CD4-positive, alpha-beta memory T cell (primary cell): Measurements from ENCODE around the gene SYT7. TPM values are rescaled to one million over a fixed set of nuclear protein-coding genes. Genes with fewer than 3 reads are reported as not detected.

Experiments
- CTCF ChIA-PET: fragments of 350-600 bp; sonication (Branson Sonifier 250); formaldehyde crosslinking; loops from one replicate; lab custom pipeline; 2021; ENCODE audit warnings: inconsistent platforms; ENCODE audit not compliant: partially characterized antibody; lab: Charles Lee
- POLR2A ChIA-PET: fragments of 350-600 bp; sonication (Branson Sonifier 250); formaldehyde crosslinking; loops from one replicate; lab custom pipeline; 2021; ENCODE audit not compliant: partially characterized antibody; lab: Charles Lee
- DNase-seq, 5 donors: peaks; one replicate each; pipeline versions ENCODE4 v3.0.0 to v3.0.0-alpha.2; 2020 to 2022; ENCODE audit warnings: mixed read lengths in 1 of 5
- H3K27ac ChIP-seq: one replicate; pipeline ENCODE4 v1.7.0; 2013; ENCODE audit warnings: low read depth, low read length
- H3K27me3 ChIP-seq: 2 replicates; pipeline ENCODE4 v1.7.0; 2013; ENCODE audit warnings: mild to moderate bottlenecking, low read length, moderate library complexity; ENCODE audit not compliant: insufficient read depth
- H3K36me3 ChIP-seq: 2 replicates; pipeline ENCODE4 v1.7.0; 2013; ENCODE audit warnings: mild to moderate bottlenecking, low read length, moderate library complexity; ENCODE audit not compliant: insufficient read depth
- H3K4me1 ChIP-seq: 2 replicates; pipeline ENCODE4 v1.7.0; 2013; ENCODE audit warnings: mild to moderate bottlenecking, low read length, moderate library complexity; ENCODE audit not compliant: insufficient read depth
- H3K4me3 ChIP-seq, 2 donors: one replicate each; pipeline ENCODE4 v1.7.0; 2013; ENCODE audit warnings: low read length in 2 of 2, mild to moderate bottlenecking in 1 of 2
- H3K9me3 ChIP-seq, 2 donors: one replicate each; pipeline ENCODE4 v1.7.0; 2013; ENCODE audit warnings: low read length in 2 of 2, control low read depth in 1 of 2; ENCODE audit not compliant: control insufficient read depth in 1 of 2
- H3K27ac Mint-ChIP-seq, 7 donors: one replicate each; pipeline ENCODE4 v1.8.0; 2020 to 2021; ENCODE audit warnings: mixed read lengths in 7 of 7, mild to moderate bottlenecking in 6 of 7, inconsistent platforms in 3 of 7, moderate library complexity in 3 of 7
- H3K27me3 Mint-ChIP-seq, 2 donors: one replicate each; pipeline ENCODE4 v1.8.0; 2020 to 2021; ENCODE audit warnings: mixed read lengths in 2 of 2
- H3K36me3 Mint-ChIP-seq, 2 donors: one replicate each; pipeline ENCODE4 v1.8.0; 2020 to 2021; ENCODE audit warnings: mixed read lengths in 2 of 2, inconsistent platforms in 1 of 2, mild to moderate bottlenecking in 1 of 2
- H3K4me1 Mint-ChIP-seq, 4 donors: one replicate each; pipeline ENCODE4 v1.8.0; 2020 to 2021; ENCODE audit warnings: mixed read lengths in 4 of 4, mild to moderate bottlenecking in 1 of 4
- H3K4me3 Mint-ChIP-seq, 8 donors: one replicate each; pipeline ENCODE4 v1.8.0; 2020 to 2021; ENCODE audit warnings: mixed read lengths in 8 of 8, mild to moderate bottlenecking in 7 of 8, moderate library complexity in 6 of 8, inconsistent platforms in 3 of 8
- H3K9me3 Mint-ChIP-seq, 8 donors: one replicate each; pipeline ENCODE4 v1.8.0; 2020 to 2021; ENCODE audit warnings: mixed read lengths in 8 of 8, mild to moderate bottlenecking in 5 of 8, inconsistent platforms in 3 of 8, moderate library complexity in 1 of 8
- intact Hi-C: fragments of 100-400 bp; cut with micrococcal nuclease; formaldehyde crosslinking; loops from one replicate; pipeline ENCODE4 v1.15.1; 2023
- polyA plus RNA-seq, 2 donors: library from polyadenylated mRNA; unstranded; fragments of 300-500 nt; fragmentation: Illumina TruSeq; gene quantifications; one replicate each; pipeline ENCODE4 v1.2.3, GENCODE V29; 2021
- total RNA-seq, 2 experiments: library from RNA; stranded (reverse); gene quantifications; one replicate each; pipeline ENCODE4 v1.2.3, GENCODE V29; 2021

SYT7 gene
- total and polyA plus RNA-seq, 4 experiments from 2014 or later, result not detected

- Mint-ChIP-seq H3K27me3 (peaks cover 5 to 17% of the 10 kb centered on the region in 2 donors), H3K4me3 (no peak overlapping the region), H3K9me3 (no peaks in the 10 kb centered on the region), H3K27ac (no peak overlapping the region), H3K4me1 (peaks cover 0 to 8% (median 0%) of the 10 kb centered on the region in 4 donors), H3K36me3 (no peaks in the 10 kb centered on the region)
- ChIA-PET POLR2A (no interaction called here), CTCF (no interaction called here)
- Histone ChIP-seq H3K9me3 (no peaks in the 10 kb centered on the region), H3K4me1 (no peaks in the 10 kb centered on the region), H3K36me3 (no peaks in the 10 kb centered on the region), H3K27me3 (no peaks in the 10 kb centered on the region), H3K4me3 (no peak overlapping the region), H3K27ac (no peak overlapping the region)
- intact Hi-C loops, result no loop called here
- no peak for DNase-seq
Observed at GRCh38 chr11:61626580-61627380, 45.9 kb upstream of the SYT7 start.

GRCh38 chr11:61625525-61625924 lies 44.6 kb upstream of the SYT7 start:
- ChIA-PET POLR2A (no interaction called here), CTCF (no interaction called here)
- Histone ChIP-seq H3K36me3 (no peaks in the 10 kb centered on the region), H3K4me1 (no peaks in the 10 kb centered on the region), H3K4me3 (no peak overlapping the region), H3K9me3 (no peaks in the 10 kb centered on the region), H3K27me3 (no peaks in the 10 kb centered on the region), H3K27ac (no peak overlapping the region)
- no peak for DNase-seq
- Mint-ChIP-seq H3K27ac (no peak overlapping the region), H3K4me3 (no peak overlapping the region), H3K27me3 (peaks cover 5 to 19% of the 10 kb centered on the region in 2 donors), H3K9me3 (no peaks in the 10 kb centered on the region), H3K4me1 (peaks cover 0 to 8% (median 0%) of the 10 kb centered on the region in 4 donors), H3K36me3 (no peaks in the 10 kb centered on the region)
- intact Hi-C loops, result no loop called here

DNA sequence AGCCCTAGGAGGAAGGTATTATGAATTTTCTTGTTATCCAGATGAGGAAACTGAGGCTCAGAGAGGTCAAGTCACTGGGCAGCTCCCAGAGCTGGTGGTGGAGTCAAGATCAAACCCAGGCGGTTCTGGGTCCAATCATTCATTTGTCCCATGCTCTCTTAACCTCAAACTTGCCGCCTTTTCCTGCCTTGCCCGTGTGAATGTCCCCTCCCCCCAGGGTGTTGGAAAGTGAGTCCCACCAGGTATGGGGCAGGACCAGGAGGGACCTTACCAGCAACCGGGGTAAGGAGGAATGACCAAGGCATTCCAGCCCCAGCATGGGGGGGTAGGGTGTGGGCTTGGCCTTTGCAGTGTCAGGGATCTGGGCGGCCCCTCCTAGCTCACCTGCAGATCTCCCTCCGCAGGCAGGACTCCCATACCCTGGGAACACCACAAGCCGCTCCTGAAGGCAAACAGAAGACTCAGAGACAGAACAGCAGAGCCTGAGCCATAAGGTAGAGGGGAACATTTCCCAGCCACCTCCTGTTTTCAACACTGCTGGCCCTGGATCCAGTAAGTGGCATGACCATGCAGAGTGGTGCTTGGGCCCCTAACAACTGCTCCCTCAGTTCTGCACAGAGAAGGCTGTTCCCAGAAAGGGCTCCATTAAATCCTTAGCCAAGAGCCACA lies 41.2 kb upstream of the SYT7 start:
- ChIA-PET POLR2A (no interaction called here), CTCF (no interaction called here)
- H3K4me3 ChIP-seq, result no peak overlapping the region
- H3K4me3 Mint-ChIP-seq, result no peak overlapping the region
- no peaks in the 10 kb centered on the region for H3K9me3 Mint-ChIP-seq
- no peak overlapping the region for H3K27ac ChIP-seq
- H3K27me3 ChIP-seq, result no peaks in the 10 kb centered on the region
- H3K9me3 ChIP-seq, result no peaks in the 10 kb centered on the region
- intact Hi-C loops, result no loop called here
- no peaks in the 10 kb centered on the region for H3K36me3 ChIP-seq
- DNase-seq, result no peak
- H3K27ac Mint-ChIP-seq, result no peak overlapping the region
- no peaks in the 10 kb centered on the region for H3K4me1 ChIP-seq
- H3K4me1 Mint-ChIP-seq, result no peaks in the 10 kb centered on the region
- no peaks in the 10 kb centered on the region for H3K36me3 Mint-ChIP-seq
- H3K27me3 Mint-ChIP-seq, result peaks cover 10 to 22% of the 10 kb centered on the region in 2 donors

GRCh38 chr11:61619471-61620226 lies 38.8 kb upstream of the SYT7 start:
- no peaks in the 10 kb centered on the region for H3K9me3 ChIP-seq
- no peaks in the 10 kb centered on the region for H3K36me3 ChIP-seq
- no peaks in the 10 kb centered on the region for H3K27me3 ChIP-seq
- Mint-ChIP-seq H3K4me1 (no peaks in the 10 kb centered on the region), H3K4me3 (no peak overlapping the region), H3K9me3 (no peaks in the 10 kb centered on the region), H3K36me3 (no peaks in the 10 kb centered on the region), H3K27ac (peak overlapping the region in 1 of 7 donors; percentile 8), H3K27me3 (peaks cover 10 to 20% of the 10 kb centered on the region in 2 donors)
- no peak for DNase-seq
- intact Hi-C loops, result no loop called here
- ChIA-PET CTCF (interaction anchor here (0.9 to 1.1 kb wide), 2 partner anchors 19 to 114 kb away, joined by 3 read pairs; no protein-coding TSS in a partner anchor), POLR2A (no interaction called here)
- H3K4me1 ChIP-seq, result no peaks in the 10 kb centered on the region
- no peak overlapping the region for H3K27ac ChIP-seq
- no peak overlapping the region for H3K4me3 ChIP-seq

- intact Hi-C loops, result no loop called here
- Histone ChIP-seq H3K27ac (no peak overlapping the region), H3K9me3 (no peaks in the 10 kb centered on the region), H3K27me3 (no peaks in the 10 kb centered on the region), H3K4me1 (no peaks in the 10 kb centered on the region), H3K36me3 (no peaks in the 10 kb centered on the region), H3K4me3 (no peak overlapping the region)
- H3K27me3 Mint-ChIP-seq, result peaks cover 12 to 21% of the 10 kb centered on the region in 2 donors
- no peaks in the 10 kb centered on the region for H3K36me3 Mint-ChIP-seq
- H3K9me3 Mint-ChIP-seq, result no peaks in the 10 kb centered on the region
- no peak overlapping the region for H3K4me3 Mint-ChIP-seq
- H3K4me1 Mint-ChIP-seq, result no peaks in the 10 kb centered on the region
- no peak overlapping the region for H3K27ac Mint-ChIP-seq
- CTCF ChIA-PET, result interaction anchor here (0.9 to 1.1 kb wide), 2 partner anchors 20 to 114 kb away, joined by 3 read pairs; no protein-coding TSS in a partner anchor
- POLR2A ChIA-PET, result no interaction called here
- no peak for DNase-seq
Observed at GRCh38 chr11:61618978-61619377, 38.1 kb upstream of the SYT7 start.

DNA sequence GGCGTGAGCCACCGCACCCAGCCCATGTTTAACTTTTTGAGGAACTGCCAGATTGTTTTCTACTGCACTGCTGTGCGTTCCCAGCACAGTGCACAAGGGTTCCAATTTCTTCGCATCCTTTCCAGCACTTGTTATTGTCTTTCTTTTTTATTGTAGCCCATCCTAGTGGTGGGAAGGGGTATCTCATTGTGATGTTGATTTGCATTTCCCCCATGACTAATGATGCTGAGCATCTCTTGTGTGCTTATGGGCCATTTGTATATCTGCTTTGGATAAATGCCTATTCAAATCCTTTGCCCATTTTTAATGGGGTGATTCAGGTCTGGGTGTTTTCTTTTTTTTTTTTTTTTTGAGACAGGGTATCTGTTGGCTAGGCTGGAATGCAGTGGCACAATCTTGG lies 36.6 kb upstream of the SYT7 start:
- Histone ChIP-seq H3K36me3 (no peaks in the 10 kb centered on the region), H3K27me3 (no peaks in the 10 kb centered on the region), H3K27ac (no peak overlapping the region), H3K4me3 (no peak overlapping the region), H3K9me3 (no peaks in the 10 kb centered on the region), H3K4me1 (no peaks in the 10 kb centered on the region)
- intact Hi-C loops, result no loop called here
- ChIA-PET CTCF (interaction anchor here (0.7 kb wide), 1 partner anchor 30 kb away, joined by 4 read pairs; no protein-coding TSS in a partner anchor), POLR2A (no interaction called here)
- Mint-ChIP-seq H3K27ac (no peak overlapping the region), H3K9me3 (no peaks in the 10 kb centered on the region), H3K4me1 (no peaks in the 10 kb centered on the region), H3K4me3 (no peak overlapping the region), H3K27me3 (peaks cover 11 to 22% of the 10 kb centered on the region in 2 donors), H3K36me3 (no peaks in the 10 kb centered on the region)
- DNase-seq, result no peak

GRCh38 chr11:61616434-61616833 lies 35.6 kb upstream of the SYT7 start:
- no peak for DNase-seq
- CTCF ChIA-PET, result no interaction called here
- intact Hi-C loops, result no loop called here
- POLR2A ChIA-PET, result no interaction called here
- Histone ChIP-seq H3K4me1 (no peaks in the 10 kb centered on the region), H3K4me3 (no peak overlapping the region), H3K9me3 (no peaks in the 10 kb centered on the region), H3K27ac (no peak overlapping the region), H3K27me3 (no peaks in the 10 kb centered on the region), H3K36me3 (no peaks in the 10 kb centered on the region)
- Mint-ChIP-seq H3K4me1 (no peaks in the 10 kb centered on the region), H3K27me3 (peaks cover 13 to 20% of the 10 kb centered on the region in 2 donors), H3K9me3 (no peaks in the 10 kb centered on the region), H3K27ac (no peak overlapping the region), H3K36me3 (no peaks in the 10 kb centered on the region), H3K4me3 (no peak overlapping the region)
